ENCODE measurements around the gene ABHD12B.

The ABHD12B gene

DNA sequence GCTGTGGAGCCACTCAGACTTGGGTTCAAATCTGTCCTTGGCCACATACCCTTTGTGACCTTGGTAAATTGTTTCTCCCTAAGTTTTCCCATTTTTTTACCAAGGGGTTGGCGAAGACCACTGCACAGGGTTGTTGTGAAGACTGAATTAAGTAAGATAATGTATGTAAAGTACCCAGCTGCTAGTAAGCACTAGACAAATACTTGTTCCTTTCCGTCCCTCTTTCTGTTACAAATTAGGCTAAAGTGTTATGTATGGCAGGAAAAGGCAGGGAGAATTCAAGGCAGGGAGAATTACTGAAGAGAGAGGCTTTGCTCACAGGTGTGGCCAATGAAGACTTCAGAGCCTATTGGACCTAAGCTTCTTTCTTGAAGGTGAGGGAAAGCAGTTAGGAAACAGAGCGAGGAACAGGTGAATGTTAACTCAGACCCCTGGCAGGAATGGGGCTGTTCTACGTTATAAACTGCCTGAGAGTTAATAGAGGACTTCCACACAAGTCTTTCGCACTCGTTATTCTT lies 25.9 kb downstream of the ABHD12B start:
- Histone ChIP-seq H3K4me1 (ENCODE audit: control insufficient read depth in 1 of 2, insufficient read depth in 1 of 2, low read depth in 1 of 2, low read length in 1 of 2) (no peaks in the 10 kb centered on the region), H3K4me3 (ENCODE audit: low read depth in 1 of 2, low read length in 1 of 2) (no peak overlapping the region), H3K27me3 (no peaks in the 10 kb centered on the region), H3K27ac (peak overlapping the region; percentile 13), H3K36me3 (peaks cover 81% of the 10 kb centered on the region), H3K9me3 (no peaks in the 10 kb centered on the region)
- TF ChIP-seq, protein P1, sequence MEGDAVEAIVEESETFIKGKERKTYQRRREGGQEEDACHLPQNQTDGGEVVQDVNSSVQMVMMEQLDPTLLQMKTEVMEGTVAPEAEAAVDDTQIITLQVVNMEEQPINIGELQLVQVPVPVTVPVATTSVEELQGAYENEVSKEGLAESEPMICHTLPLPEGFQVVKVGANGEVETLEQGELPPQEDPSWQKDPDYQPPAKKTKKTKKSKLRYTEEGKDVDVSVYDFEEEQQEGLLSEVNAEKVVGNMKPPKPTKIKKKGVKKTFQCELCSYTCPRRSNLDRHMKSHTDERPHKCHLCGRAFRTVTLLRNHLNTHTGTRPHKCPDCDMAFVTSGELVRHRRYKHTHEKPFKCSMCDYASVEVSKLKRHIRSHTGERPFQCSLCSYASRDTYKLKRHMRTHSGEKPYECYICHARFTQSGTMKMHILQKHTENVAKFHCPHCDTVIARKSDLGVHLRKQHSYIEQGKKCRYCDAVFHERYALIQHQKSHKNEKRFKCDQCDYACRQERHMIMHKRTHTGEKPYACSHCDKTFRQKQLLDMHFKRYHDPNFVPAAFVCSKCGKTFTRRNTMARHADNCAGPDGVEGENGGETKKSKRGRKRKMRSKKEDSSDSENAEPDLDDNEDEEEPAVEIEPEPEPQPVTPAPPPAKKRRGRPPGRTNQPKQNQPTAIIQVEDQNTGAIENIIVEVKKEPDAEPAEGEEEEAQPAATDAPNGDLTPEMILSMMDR (IDR thresholded peaks at IDR 0.05), result no peak

DNA sequence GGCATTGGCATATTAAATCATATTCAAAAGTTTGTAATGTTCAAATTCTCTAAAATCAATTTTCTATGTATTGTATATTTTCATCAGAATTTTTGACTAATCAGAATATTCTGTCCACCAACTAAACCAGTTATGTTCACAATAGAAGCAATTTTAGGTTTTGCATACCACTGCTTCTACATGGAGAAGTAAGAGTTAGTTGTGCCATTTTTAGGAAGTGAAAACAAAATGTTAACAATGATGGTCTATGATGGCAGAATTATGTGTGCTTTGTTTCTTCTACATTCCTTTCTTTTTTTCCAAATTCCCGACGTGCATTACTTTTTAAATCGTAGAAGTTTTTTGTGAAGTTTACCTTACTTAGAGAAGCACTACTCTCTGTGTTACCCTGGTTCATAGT lies 29.5 kb downstream of the ABHD12B start:
- Histone ChIP-seq H3K27me3 (no peaks in the 10 kb centered on the region), H3K36me3 (peaks cover 99% of the 10 kb centered on the region), H3K4me1 (ENCODE audit: control insufficient read depth in 1 of 2, insufficient read depth in 1 of 2, low read depth in 1 of 2, low read length in 1 of 2) (no peaks in the 10 kb centered on the region), H3K4me3 (ENCODE audit: low read depth in 1 of 2, low read length in 1 of 2) (no peak overlapping the region), H3K9me3 (no peaks in the 10 kb centered on the region), H3K27ac (peak overlapping the region; percentile 49)
- TF ChIP-seq, protein P1 (IDR thresholded peaks at IDR 0.05), result no peak

DNA sequence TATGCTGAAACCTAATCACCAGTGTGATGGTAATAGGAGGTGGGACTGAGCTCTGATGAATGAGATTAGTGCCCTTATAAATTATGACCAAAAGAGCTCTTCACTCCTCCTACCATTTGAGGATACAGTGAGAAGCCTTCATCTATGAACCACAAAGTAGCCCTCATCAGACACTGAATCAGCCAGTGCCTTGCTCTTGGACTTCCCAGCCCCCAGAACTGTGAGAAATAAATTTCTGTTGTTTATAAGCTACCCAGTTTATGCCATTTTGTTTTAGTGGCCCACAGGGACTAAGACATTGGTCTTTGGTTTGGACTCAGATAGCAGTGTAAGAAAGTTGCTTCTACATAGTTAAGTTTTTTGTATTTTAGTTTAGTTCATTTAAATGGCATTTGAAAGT lies 32.9 kb downstream of the ABHD12B start:
- H3K27me3 ChIP-seq, result no peaks in the 10 kb centered on the region
- TF ChIP-seq, protein P1 (IDR thresholded peaks at IDR 0.05), result no peak
- H3K4me3 ChIP-seq (ENCODE audit: low read depth in 1 of 2, low read length in 1 of 2), result no peak overlapping the region
- peaks cover 7% of the 10 kb centered on the region for H3K9me3 ChIP-seq
- peaks cover 100% of the 10 kb centered on the region for H3K36me3 ChIP-seq
- H3K4me1 ChIP-seq (ENCODE audit: control insufficient read depth in 1 of 2, insufficient read depth in 1 of 2, low read depth in 1 of 2, low read length in 1 of 2), result no peaks in the 10 kb centered on the region
- H3K27ac ChIP-seq, result peak overlapping the region; percentile 40

DNA sequence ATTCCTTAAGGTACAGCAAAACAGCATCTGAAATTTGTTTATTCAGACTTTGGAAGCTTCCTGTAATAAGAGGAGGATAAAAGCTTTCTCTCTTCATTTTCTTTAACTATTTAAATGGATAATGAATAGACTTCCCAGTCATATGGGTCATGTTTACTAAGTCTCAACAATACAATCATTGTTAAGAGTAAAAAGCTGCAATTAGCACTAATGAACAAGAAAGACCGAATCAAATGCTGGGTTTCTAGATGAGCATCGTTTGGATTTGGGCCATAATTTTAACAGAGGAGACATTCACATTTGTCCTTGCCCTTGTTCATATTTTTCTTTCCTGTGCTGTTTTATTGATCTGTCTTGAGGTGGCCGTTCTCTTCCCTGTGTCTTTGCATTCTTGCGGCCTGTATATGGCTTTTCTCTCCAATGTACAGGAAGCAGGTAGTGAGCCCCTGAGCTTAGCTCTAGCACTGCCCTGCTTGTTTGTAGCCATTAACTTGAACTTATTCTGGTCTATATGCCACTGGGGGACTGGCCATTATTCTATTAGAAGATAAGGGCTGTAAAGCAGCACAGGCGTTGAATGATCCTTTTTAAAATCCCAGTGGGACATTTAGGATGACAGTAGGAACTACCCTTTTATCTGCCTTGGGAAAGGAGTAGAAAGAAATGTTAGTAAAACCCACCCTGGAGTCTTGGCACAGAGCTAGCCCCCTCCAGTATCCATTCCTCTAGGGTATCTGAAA lies 34.6 kb downstream of the ABHD12B start:
- Histone ChIP-seq H3K4me3 (ENCODE audit: low read depth in 1 of 2, low read length in 1 of 2) (no peak overlapping the region), H3K27ac (no peak overlapping the region), H3K27me3 (no peaks in the 10 kb centered on the region), H3K9me3 (peaks cover 7% of the 10 kb centered on the region), H3K4me1 (ENCODE audit: control insufficient read depth in 1 of 2, insufficient read depth in 1 of 2, low read depth in 1 of 2, low read length in 1 of 2) (no peaks in the 10 kb centered on the region), H3K36me3 (peaks cover 100% of the 10 kb centered on the region)
- TF ChIP-seq, protein P1 (IDR thresholded peaks at IDR 0.05), result no peak

DNA sequence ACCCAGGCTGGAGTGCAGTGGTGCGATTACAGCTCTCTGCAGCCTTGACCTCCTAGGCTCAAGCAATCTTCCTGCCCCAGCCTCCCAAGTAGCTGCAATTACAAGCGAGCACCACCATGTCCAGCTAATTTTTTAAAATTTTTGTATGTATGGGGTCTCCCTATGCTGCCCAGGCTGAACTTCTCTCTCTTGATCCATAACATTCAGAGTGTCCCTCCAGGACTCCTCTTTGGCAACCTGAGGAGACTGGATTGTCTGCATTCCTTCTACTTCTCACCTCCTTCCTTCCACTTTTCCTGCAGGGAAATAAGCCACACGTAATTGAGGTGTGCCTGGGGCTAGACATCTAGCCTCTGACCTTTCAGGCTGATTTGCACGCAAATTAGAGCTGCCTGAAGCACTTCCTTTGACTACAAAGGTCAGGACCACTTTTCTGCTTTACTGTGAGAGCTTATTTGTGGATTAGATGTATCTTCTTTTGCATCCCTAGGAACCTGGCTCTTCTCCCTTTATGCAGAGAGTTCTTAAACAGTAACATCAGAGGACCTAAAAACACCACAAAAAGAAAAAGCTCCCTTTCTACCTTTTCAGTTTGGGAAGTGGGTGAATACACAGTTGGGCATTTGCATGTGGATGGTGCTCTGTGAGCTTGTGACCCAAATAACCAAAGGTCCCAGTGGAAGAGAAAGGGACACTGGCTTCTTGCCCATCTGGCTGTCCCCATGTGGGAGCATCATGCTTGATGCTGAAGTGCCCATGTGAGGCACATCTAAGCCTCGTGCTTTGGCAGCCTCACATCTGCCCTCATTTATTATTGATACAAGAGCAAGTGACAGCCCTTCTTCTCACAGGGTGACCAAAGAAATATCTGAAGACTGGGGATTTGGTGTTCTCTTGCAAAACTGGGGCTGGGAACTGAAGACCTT lies 38.9 kb downstream of the ABHD12B start:
- no peaks in the 10 kb centered on the region for H3K4me1 ChIP-seq (ENCODE audit: control insufficient read depth in 1 of 2, insufficient read depth in 1 of 2, low read depth in 1 of 2, low read length in 1 of 2)
- TF ChIP-seq, protein P1 (IDR thresholded peaks at IDR 0.05), result no peak
- no peak overlapping the region for H3K4me3 ChIP-seq (ENCODE audit: low read depth in 1 of 2, low read length in 1 of 2)
- H3K36me3 ChIP-seq, result peaks cover 100% of the 10 kb centered on the region
- H3K9me3 ChIP-seq, result peaks cover 7% of the 10 kb centered on the region
- no peaks in the 10 kb centered on the region for H3K27me3 ChIP-seq
- H3K27ac ChIP-seq, result peak overlapping the region; percentile 39
